ENCODE measurements around the gene PCP4L1.

Gene PCP4L1

DNA sequence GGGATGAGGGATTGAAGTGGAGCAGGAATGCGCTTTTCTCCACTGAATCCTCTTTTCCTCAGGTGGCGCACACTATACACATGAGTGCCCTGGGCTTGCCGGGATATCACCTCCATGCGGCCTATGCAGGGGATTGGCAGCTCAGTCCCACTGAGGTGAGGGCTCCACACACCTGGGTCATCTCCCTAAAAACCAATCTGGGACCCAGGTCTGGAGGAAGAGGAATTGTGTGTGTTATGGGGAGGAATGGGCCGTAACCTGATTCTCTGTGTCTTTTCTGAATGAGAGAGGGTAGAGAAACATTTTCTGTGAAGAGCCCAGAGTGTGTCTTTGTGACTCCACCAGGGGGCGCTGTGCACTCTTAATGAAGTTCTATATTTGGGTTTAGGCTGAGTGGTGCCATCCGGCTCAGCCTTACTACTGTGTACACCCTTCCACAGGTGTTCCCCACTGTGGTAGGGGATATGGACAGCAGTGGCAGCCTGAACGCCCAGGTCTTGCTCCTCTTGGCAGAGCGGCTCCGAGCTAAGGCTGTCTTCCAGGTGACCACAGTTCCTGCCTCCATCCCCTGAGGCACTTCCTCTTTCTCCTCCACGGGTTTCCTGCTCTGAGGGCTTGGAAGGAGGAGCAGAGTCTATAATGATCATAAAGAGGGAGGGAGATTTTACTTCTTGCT, 31.2 kb upstream of the PCP4L1 start:
- TF ChIP-seq, protein P1, sequence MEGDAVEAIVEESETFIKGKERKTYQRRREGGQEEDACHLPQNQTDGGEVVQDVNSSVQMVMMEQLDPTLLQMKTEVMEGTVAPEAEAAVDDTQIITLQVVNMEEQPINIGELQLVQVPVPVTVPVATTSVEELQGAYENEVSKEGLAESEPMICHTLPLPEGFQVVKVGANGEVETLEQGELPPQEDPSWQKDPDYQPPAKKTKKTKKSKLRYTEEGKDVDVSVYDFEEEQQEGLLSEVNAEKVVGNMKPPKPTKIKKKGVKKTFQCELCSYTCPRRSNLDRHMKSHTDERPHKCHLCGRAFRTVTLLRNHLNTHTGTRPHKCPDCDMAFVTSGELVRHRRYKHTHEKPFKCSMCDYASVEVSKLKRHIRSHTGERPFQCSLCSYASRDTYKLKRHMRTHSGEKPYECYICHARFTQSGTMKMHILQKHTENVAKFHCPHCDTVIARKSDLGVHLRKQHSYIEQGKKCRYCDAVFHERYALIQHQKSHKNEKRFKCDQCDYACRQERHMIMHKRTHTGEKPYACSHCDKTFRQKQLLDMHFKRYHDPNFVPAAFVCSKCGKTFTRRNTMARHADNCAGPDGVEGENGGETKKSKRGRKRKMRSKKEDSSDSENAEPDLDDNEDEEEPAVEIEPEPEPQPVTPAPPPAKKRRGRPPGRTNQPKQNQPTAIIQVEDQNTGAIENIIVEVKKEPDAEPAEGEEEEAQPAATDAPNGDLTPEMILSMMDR (IDR thresholded peaks at IDR 0.05; ENCODE audit: borderline replicate concordance, extremely low read depth, low read length, poor library complexity, severe bottlenecking): peak; percentile 91
- no peak for TF ChIP-seq EZH2 (IDR thresholded peaks at IDR 0.05; ENCODE audit: borderline replicate concordance, low read depth, low read length, severe bottlenecking)
- ATAC-seq (ENCODE audit: insufficient read depth, low read depth) (peak; percentile 61), DNase-seq (peak; percentile 84)
- Histone ChIP-seq H3K4me3 (ENCODE audit: low read depth in 1 of 2, low read length in 2 of 2) (peak overlapping the region in 1 of 2 experiments; percentile 89; a peak in 2 of 4 replicates), H3K79me2 (ENCODE audit: insufficient read depth, low read length) (peaks cover 13% of the 10 kb centered on the region), H3K27ac (ENCODE audit: low read length) (peak overlapping the region; percentile 88), H4K20me1 (ENCODE audit: insufficient read depth, low read length) (0 out of 2 replicates have a peak, but pooled peaks cover 3% of the 10 kb centered on the region), H2AFZ (ENCODE audit: low read depth, low read length) (peak overlapping the region; percentile 98), H3K4me1 (ENCODE audit: insufficient read depth, low read length) (peaks cover 27% of the 10 kb centered on the region), H3K27me3 (ENCODE audit: insufficient read depth, low read length, poor library complexity) (no peaks in the 10 kb centered on the region), H3K9me3 (ENCODE audit: insufficient read depth, low read length, severe bottlenecking) (no peaks in the 10 kb centered on the region), H3K4me2 (ENCODE audit: insufficient read depth, low read length) (peak overlapping the region; percentile 93), H3K36me3 (ENCODE audit: insufficient read depth, low read length) (peaks cover 24% of the 10 kb centered on the region), H3K9ac (ENCODE audit: low read depth, low read length) (peak overlapping the region; percentile 70)

DNA sequence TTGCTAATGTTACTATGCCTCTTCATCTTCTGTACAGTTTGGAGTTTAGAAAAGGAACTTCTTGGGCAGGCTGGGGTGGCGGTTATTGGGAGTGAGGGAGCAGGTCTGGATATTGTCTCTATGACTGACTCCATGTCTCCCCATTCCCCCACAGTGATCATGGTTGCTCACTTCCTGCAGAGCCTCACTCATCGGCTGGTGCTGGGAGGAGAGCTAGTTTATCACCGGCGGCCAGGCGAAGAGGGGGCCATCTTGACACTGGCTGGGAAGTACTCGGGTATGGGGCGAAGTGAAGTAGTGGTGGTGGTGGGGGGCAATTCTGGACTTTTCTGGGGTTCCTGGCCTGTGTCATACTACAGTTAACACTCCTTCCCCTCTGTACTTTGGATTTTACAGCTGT, 30.5 kb upstream of the PCP4L1 start:
- Histone ChIP-seq H3K79me2 (ENCODE audit: insufficient read depth, low read length) (peaks cover 13% of the 10 kb centered on the region), H3K9me3 (ENCODE audit: insufficient read depth, low read length, severe bottlenecking) (no peaks in the 10 kb centered on the region), H3K27ac (ENCODE audit: low read length) (no peak overlapping the region), H4K20me1 (ENCODE audit: insufficient read depth, low read length) (0 out of 2 replicates have a peak, but pooled peaks cover 3% of the 10 kb centered on the region), H2AFZ (ENCODE audit: low read depth, low read length) (no peak overlapping the region), H3K4me3 (ENCODE audit: low read depth in 1 of 2, low read length in 2 of 2) (no peak overlapping the region), H3K4me1 (ENCODE audit: insufficient read depth, low read length) (peaks cover 27% of the 10 kb centered on the region), H3K4me2 (ENCODE audit: insufficient read depth, low read length) (peak overlapping the region; percentile 93; the same call in 1 of the 2 replicates), H3K9ac (ENCODE audit: low read depth, low read length) (no peak overlapping the region), H3K27me3 (ENCODE audit: insufficient read depth, low read length, poor library complexity) (no peaks in the 10 kb centered on the region), H3K36me3 (ENCODE audit: insufficient read depth, low read length) (peaks cover 24% of the 10 kb centered on the region)
- TF ChIP-seq EZH2 (IDR thresholded peaks at IDR 0.05; ENCODE audit: borderline replicate concordance, low read depth, low read length, severe bottlenecking): no peak
- TF ChIP-seq, protein P1 (IDR thresholded peaks at IDR 0.05; ENCODE audit: borderline replicate concordance, extremely low read depth, low read length, poor library complexity, severe bottlenecking): no peak
- DNase-seq (no peak), ATAC-seq (ENCODE audit: insufficient read depth, low read depth) (no peak)

DNA sequence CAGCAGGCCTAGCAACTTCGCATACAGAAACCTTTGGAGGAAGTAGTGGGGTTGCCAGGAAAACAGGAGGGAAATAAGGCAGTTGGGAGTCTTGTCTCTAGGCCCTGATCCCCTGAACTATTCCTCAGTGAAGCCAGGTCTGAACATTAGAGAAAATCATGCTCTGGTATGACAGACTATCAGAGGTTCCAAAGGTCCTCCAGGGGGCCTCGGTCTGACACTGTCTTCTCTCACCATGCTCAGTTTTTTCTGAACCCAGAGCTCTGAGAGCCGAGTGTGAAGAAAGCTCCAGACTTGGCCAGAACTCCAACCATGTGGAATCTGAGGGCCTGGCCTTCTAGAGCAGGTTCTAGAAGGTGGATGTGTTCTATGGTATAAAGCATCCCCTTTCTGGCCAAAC, 28.6 kb upstream of the PCP4L1 start:
- no peak overlapping the region for H3K4me3 ChIP-seq (ENCODE audit: low read depth in 1 of 2, low read length in 2 of 2)
- no peak for ATAC-seq (ENCODE audit: insufficient read depth, low read depth)
- TF ChIP-seq, protein P1 (IDR thresholded peaks at IDR 0.05; ENCODE audit: borderline replicate concordance, extremely low read depth, low read length, poor library complexity, severe bottlenecking): peak; percentile 33
- no peak for TF ChIP-seq EZH2 (IDR thresholded peaks at IDR 0.05; ENCODE audit: borderline replicate concordance, low read depth, low read length, severe bottlenecking)
- H3K4me1 ChIP-seq (ENCODE audit: insufficient read depth, low read length): peaks cover 26% of the 10 kb centered on the region
- peaks cover 24% of the 10 kb centered on the region for H3K36me3 ChIP-seq (ENCODE audit: insufficient read depth, low read length)
- no peak overlapping the region for H3K9ac ChIP-seq (ENCODE audit: low read depth, low read length)
- H3K27me3 ChIP-seq (ENCODE audit: insufficient read depth, low read length, poor library complexity): no peaks in the 10 kb centered on the region
- H3K4me2 ChIP-seq (ENCODE audit: insufficient read depth, low read length): no peak overlapping the region
- no peak overlapping the region for H3K27ac ChIP-seq (ENCODE audit: low read length)
- DNase-seq: no peak
- peaks cover 13% of the 10 kb centered on the region for H3K79me2 ChIP-seq (ENCODE audit: insufficient read depth, low read length)
- H2AFZ ChIP-seq (ENCODE audit: low read depth, low read length): no peak overlapping the region
- H4K20me1 ChIP-seq (ENCODE audit: insufficient read depth, low read length): 0 out of 2 replicates have a peak, but pooled peaks cover 3% of the 10 kb centered on the region
- H3K9me3 ChIP-seq (ENCODE audit: insufficient read depth, low read length, severe bottlenecking): no peaks in the 10 kb centered on the region
